Neural progenitor cell (in vitro differentiated cells): ENCODE data around the gene GAD1. TPM values are rescaled to one million over a fixed set of nuclear protein-coding genes. Genes with fewer than 3 reads are reported as not detected.

Experiments used
- DNase-seq: peaks from one replicate; pipeline ENCODE4 v3.0.0-alpha.2; 2016; ENCODE audit warnings: low spot score
- H2AFZ ChIP-seq: fragments of 200-600 bp; sonication (generic); replicated peaks from 2 replicates; pipeline ENCODE4 v1.6.1; 2016; ENCODE audit warnings: antibody characterized with exemption
- H3F3A ChIP-seq: fragments of 200-600 bp; sonication (generic); 2 replicates; pipeline ENCODE4 v1.6.1; 2016; ENCODE audit warnings: antibody characterized with exemption, low read depth
- H3K27ac ChIP-seq: fragments of 200-600 bp; sonication (generic); 2 replicates; pipeline ENCODE4 v1.5.1; 2016; ENCODE audit warnings: mild to moderate bottlenecking
- H3K27me3 ChIP-seq: fragments of 200-600 bp; sonication (generic); 2 replicates; pipeline ENCODE4 v1.6.1; 2016; ENCODE audit warnings: mild to moderate bottlenecking, moderate library complexity
- H3K36me3 ChIP-seq: fragments of 200-600 bp; sonication (generic); 2 replicates; pipeline ENCODE4 v1.5.1; 2016
- H3K4me1 ChIP-seq: fragments of 200-600 bp; sonication (generic); 2 replicates; pipeline ENCODE4 v1.6.1; 2016; ENCODE audit warnings: mixed run types
- H3K4me2 ChIP-seq: fragments of 200-600 bp; sonication (generic); 2 replicates; pipeline ENCODE4 v1.6.1; 2016
- H3K4me3 ChIP-seq: fragments of 200-600 bp; sonication (generic); 2 replicates; pipeline ENCODE4 v1.5.1; 2016
- H3K79me2 ChIP-seq: fragments of 200-600 bp; sonication (generic); 2 replicates; pipeline ENCODE4 v1.6.1; 2016; ENCODE audit warnings: low read depth
- H3K9ac ChIP-seq: fragments of 200-600 bp; sonication (generic); 2 replicates; pipeline ENCODE4 v1.6.1; 2016
- H3K9me3 ChIP-seq: fragments of 200-600 bp; sonication (generic); 2 replicates; pipeline ENCODE4 v1.5.1; 2016; ENCODE audit warnings: low read depth
- H4K20me1 ChIP-seq: fragments of 200-600 bp; sonication (generic); 2 replicates; pipeline ENCODE4 v1.6.1; 2016; ENCODE audit warnings: low read depth
- H3K27ac Mint-ChIP-seq: 3 replicates; pipeline ENCODE4 v1.8.0; 2021; ENCODE audit warnings: mixed read lengths
- H3K27me3 Mint-ChIP-seq: 2 replicates; pipeline ENCODE4 v1.8.0; 2022; ENCODE audit warnings: low read depth, mild to moderate bottlenecking, inconsistent platforms, moderate library complexity, mixed read lengths; ENCODE audit not compliant: insufficient read depth
- H3K36me3 Mint-ChIP-seq: 3 replicates; pipeline ENCODE4 v1.8.0; 2021; ENCODE audit warnings: mixed read lengths
- H3K4me1 Mint-ChIP-seq: 3 replicates; pipeline ENCODE4 v1.8.0; 2021; ENCODE audit warnings: mixed read lengths
- H3K4me3 Mint-ChIP-seq: 3 replicates; pipeline ENCODE4 v1.8.0; 2021; ENCODE audit warnings: mild to moderate bottlenecking, moderate library complexity, mixed read lengths
- H3K9me3 Mint-ChIP-seq: 3 replicates; pipeline ENCODE4 v1.8.0; 2020; ENCODE audit warnings: mixed read lengths
- EZH2 ChIP-seq: fragments of 200-600 bp; sonication (generic); IDR thresholded peaks from 2 replicates; pipeline ENCODE4 v1.6.1; 2017; ENCODE audit warnings: antibody characterized with exemption, mild to moderate bottlenecking, moderate library complexity
- EZH2phosphoT487 ChIP-seq: fragments of 200-600 bp; sonication (generic); IDR thresholded peaks from 2 replicates; pipeline ENCODE4 v1.6.1; 2017; ENCODE audit warnings: antibody characterized with exemption
- total RNA-seq: library from RNA; depleted of rRNA; stranded (reverse); fragments of >200 nt; gene quantifications from 2 replicates; pipeline ENCODE4 v1.2.3, GENCODE V29; 2015; ENCODE audit warnings: low replicate concordance
- TF ChIP-seq, protein P1 (sequence below): fragments of 200-600 bp; sonication (generic); IDR thresholded peaks from 2 replicates; pipeline ENCODE4 v1.5.1; 2017; ENCODE audit warnings: antibody characterized with exemption, mild to moderate bottlenecking

The GAD1 gene
- total RNA-seq, 1 donor from 2014 or later: 10.7 TPM

DNA sequence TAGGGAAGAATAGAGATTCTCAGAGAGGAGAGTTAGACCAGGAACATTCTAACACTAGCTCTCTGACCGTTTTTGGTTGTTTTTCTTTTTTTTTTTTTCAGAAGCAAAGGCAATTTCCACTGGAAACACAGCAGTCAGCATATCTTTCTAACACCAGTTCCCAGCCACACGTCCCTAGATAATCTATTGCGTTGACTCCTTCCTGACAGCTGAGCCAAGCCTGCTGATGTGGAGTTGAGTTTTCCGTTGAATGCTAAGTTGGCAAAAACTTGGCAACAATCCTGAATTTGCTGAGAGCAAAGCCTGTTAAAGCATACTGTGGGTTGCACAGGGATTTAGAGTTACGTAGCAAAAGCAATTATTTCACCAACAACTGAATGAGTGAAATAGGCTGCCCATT lies 19.3 kb downstream of the GAD1 start:
- no peaks in the 10 kb centered on the region for H3K27me3 Mint-ChIP-seq
- H3K4me3 Mint-ChIP-seq: no peak overlapping the region
- DNase-seq: no peak
- H3K36me3 ChIP-seq: no peaks in the 10 kb centered on the region
- TF ChIP-seq EZH2phosphoT487: no peak
- TF ChIP-seq EZH2: no peak
- TF ChIP-seq, protein P1, sequence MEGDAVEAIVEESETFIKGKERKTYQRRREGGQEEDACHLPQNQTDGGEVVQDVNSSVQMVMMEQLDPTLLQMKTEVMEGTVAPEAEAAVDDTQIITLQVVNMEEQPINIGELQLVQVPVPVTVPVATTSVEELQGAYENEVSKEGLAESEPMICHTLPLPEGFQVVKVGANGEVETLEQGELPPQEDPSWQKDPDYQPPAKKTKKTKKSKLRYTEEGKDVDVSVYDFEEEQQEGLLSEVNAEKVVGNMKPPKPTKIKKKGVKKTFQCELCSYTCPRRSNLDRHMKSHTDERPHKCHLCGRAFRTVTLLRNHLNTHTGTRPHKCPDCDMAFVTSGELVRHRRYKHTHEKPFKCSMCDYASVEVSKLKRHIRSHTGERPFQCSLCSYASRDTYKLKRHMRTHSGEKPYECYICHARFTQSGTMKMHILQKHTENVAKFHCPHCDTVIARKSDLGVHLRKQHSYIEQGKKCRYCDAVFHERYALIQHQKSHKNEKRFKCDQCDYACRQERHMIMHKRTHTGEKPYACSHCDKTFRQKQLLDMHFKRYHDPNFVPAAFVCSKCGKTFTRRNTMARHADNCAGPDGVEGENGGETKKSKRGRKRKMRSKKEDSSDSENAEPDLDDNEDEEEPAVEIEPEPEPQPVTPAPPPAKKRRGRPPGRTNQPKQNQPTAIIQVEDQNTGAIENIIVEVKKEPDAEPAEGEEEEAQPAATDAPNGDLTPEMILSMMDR: no peak
- H3K27ac ChIP-seq: no peak overlapping the region
- no peaks in the 10 kb centered on the region for H3K27me3 ChIP-seq
- H2AFZ ChIP-seq: no peak overlapping the region
- no peak overlapping the region for H3K4me3 ChIP-seq
- no peak overlapping the region for H3K9ac ChIP-seq
- H3K9me3 ChIP-seq: no peaks in the 10 kb centered on the region
- H3F3A ChIP-seq: no peaks in the 10 kb centered on the region
- no peaks in the 10 kb centered on the region for H4K20me1 ChIP-seq
- peaks cover 3% of the 10 kb centered on the region for H3K4me1 Mint-ChIP-seq
- H3K27ac Mint-ChIP-seq: no peak overlapping the region
- no peak overlapping the region for H3K4me2 ChIP-seq
- peaks cover 10% of the 10 kb centered on the region for H3K36me3 Mint-ChIP-seq
- H3K9me3 Mint-ChIP-seq: no peaks in the 10 kb centered on the region
- H3K4me1 ChIP-seq: no peaks in the 10 kb centered on the region
- H3K79me2 ChIP-seq: no peaks in the 10 kb centered on the region

DNA sequence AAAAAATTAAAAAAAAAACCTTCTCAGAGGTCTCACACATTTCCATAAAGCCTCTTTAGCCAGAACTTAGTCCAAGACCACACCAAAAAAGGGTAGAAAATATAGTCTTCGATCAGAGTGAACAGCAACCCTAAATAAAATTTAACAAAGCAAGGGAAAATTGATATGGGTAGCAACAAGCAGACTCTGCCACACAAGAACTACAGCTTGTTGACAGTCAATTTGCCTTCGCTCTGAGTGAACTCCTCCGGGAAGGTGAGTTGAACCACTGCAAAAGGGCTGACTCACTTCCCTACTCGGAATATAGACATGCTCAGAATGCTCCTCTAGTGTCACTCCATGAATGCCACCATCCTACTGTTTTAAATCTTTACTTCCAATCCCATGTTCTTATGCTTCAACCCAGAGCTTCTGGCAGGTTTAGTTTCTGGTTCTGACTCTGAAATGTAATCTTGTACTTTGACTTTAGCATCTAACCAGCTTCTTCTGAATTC lies 24.1 kb downstream of the GAD1 start:
- Histone ChIP-seq H3K9me3 (no peaks in the 10 kb centered on the region), H3K9ac (no peak overlapping the region), H3K36me3 (no peaks in the 10 kb centered on the region), H3K79me2 (no peaks in the 10 kb centered on the region), H3K27ac (no peak overlapping the region), H4K20me1 (no peaks in the 10 kb centered on the region), H3K27me3 (no peaks in the 10 kb centered on the region), H3K4me3 (no peak overlapping the region), H3F3A (no peaks in the 10 kb centered on the region), H3K4me1 (no peaks in the 10 kb centered on the region), H2AFZ (no peak overlapping the region), H3K4me2 (no peak overlapping the region)
- H3K36me3 Mint-ChIP-seq: peaks cover 8% of the 10 kb centered on the region
- DNase-seq: no peak
- no peaks in the 10 kb centered on the region for H3K9me3 Mint-ChIP-seq
- peaks cover 8% of the 10 kb centered on the region for H3K4me1 Mint-ChIP-seq
- no peak overlapping the region for H3K4me3 Mint-ChIP-seq
- H3K27ac Mint-ChIP-seq: no peak overlapping the region
- no peaks in the 10 kb centered on the region for H3K27me3 Mint-ChIP-seq
- TF ChIP-seq, protein P1: no peak
- TF ChIP-seq EZH2phosphoT487: no peak
- no peak for TF ChIP-seq EZH2

DNA sequence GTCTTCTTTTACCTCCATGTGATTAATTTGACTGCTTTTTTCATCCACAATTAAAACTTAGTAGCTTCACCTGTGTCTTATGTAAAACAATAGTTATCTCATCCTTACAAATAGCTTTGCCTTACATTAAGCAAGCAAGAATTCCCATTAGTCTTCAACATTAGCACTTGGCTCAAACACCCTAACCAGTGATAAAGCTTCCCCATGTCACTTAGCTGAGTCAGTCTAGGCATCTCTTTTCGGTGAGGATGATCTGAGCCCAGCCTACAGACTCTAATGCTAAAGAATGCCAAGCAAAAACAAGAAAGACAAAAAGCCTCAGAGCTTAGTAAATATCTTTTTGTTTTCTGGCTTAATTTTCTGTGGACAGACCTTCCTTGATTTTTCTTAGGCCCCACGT lies 26.1 kb downstream of the GAD1 start:
- no peaks in the 10 kb centered on the region for H3K9me3 ChIP-seq
- H3K27me3 Mint-ChIP-seq: no peaks in the 10 kb centered on the region
- H3K36me3 ChIP-seq: no peaks in the 10 kb centered on the region
- H3K4me3 ChIP-seq: no peak overlapping the region
- H3K9me3 Mint-ChIP-seq: no peaks in the 10 kb centered on the region
- no peak overlapping the region for H3K9ac ChIP-seq
- TF ChIP-seq EZH2 (no peak), EZH2phosphoT487 (no peak)
- no peak overlapping the region for H2AFZ ChIP-seq
- DNase-seq: no peak
- no peaks in the 10 kb centered on the region for H4K20me1 ChIP-seq
- peaks cover 8% of the 10 kb centered on the region for H3K4me1 Mint-ChIP-seq
- no peaks in the 10 kb centered on the region for H3F3A ChIP-seq
- H3K27ac ChIP-seq: no peak overlapping the region
- no peak overlapping the region for H3K27ac Mint-ChIP-seq
- H3K36me3 Mint-ChIP-seq: peaks cover 8% of the 10 kb centered on the region
- H3K4me1 ChIP-seq: no peaks in the 10 kb centered on the region
- no peak overlapping the region for H3K4me3 Mint-ChIP-seq
- H3K4me2 ChIP-seq: no peak overlapping the region
- no peaks in the 10 kb centered on the region for H3K27me3 ChIP-seq
- no peaks in the 10 kb centered on the region for H3K79me2 ChIP-seq

DNA sequence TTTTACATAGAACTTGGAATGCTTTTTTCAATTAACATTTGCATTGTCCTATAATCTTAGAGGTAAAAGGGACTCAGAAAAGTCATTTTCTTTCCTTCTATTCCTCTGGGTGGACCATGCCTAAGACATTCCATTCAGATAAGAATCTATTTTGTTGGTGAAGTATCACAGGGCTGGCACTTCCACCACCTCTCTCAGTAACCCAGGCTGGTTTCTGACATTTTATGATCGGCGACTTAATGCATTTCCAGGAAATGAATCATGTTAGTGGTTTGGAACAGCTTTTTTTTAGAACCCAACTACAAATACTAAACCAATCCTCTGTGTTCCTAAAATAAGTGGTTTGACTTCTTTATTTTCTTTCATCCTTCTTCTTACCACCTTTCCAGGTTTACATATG lies 27.0 kb downstream of the GAD1 start:
- no peaks in the 10 kb centered on the region for H3K79me2 ChIP-seq
- H3K9ac ChIP-seq: no peak overlapping the region
- H3K27ac ChIP-seq: no peak overlapping the region
- DNase-seq: no peak
- Mint-ChIP-seq H3K27me3 (no peaks in the 10 kb centered on the region), H3K4me1 (peaks cover 8% of the 10 kb centered on the region), H3K27ac (no peak overlapping the region), H3K36me3 (peaks cover 8% of the 10 kb centered on the region), H3K4me3 (no peak overlapping the region), H3K9me3 (no peaks in the 10 kb centered on the region)
- H3F3A ChIP-seq: no peaks in the 10 kb centered on the region
- no peaks in the 10 kb centered on the region for H4K20me1 ChIP-seq
- H3K36me3 ChIP-seq: no peaks in the 10 kb centered on the region
- no peak overlapping the region for H3K4me2 ChIP-seq
- TF ChIP-seq EZH2phosphoT487 (no peak), EZH2 (no peak)
- TF ChIP-seq, protein P1: no peak
- H3K4me1 ChIP-seq: no peaks in the 10 kb centered on the region
- H3K27me3 ChIP-seq: no peaks in the 10 kb centered on the region
- H2AFZ ChIP-seq: no peak overlapping the region
- no peaks in the 10 kb centered on the region for H3K9me3 ChIP-seq
- no peak overlapping the region for H3K4me3 ChIP-seq
